ENCODE results near the gene AKT2. TPM values are rescaled to one million over a fixed set of nuclear protein-coding genes. Genes with fewer than 3 reads are reported as not detected.

The AKT2 gene
- total RNA-seq, 1 experiment from 2014 or later, result 150 TPM

GRCh38 chr19:40265763-40266099, 19.4 kb downstream of the AKT2 start:
- TF ChIP-seq, protein P1, sequence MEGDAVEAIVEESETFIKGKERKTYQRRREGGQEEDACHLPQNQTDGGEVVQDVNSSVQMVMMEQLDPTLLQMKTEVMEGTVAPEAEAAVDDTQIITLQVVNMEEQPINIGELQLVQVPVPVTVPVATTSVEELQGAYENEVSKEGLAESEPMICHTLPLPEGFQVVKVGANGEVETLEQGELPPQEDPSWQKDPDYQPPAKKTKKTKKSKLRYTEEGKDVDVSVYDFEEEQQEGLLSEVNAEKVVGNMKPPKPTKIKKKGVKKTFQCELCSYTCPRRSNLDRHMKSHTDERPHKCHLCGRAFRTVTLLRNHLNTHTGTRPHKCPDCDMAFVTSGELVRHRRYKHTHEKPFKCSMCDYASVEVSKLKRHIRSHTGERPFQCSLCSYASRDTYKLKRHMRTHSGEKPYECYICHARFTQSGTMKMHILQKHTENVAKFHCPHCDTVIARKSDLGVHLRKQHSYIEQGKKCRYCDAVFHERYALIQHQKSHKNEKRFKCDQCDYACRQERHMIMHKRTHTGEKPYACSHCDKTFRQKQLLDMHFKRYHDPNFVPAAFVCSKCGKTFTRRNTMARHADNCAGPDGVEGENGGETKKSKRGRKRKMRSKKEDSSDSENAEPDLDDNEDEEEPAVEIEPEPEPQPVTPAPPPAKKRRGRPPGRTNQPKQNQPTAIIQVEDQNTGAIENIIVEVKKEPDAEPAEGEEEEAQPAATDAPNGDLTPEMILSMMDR (conservative IDR thresholded peaks at IDR 0.05), result no peak
- Histone ChIP-seq H3K4me2 (ENCODE audit: insufficient read depth, insufficient read length, low read length) (no peak overlapping the region), H3K79me2 (ENCODE audit: insufficient read depth, low read length) (no peaks in the 10 kb centered on the region), H3K23me2 (ENCODE audit: insufficient read length, low read depth, low read length, poor library complexity, severe bottlenecking) (no peaks in the 10 kb centered on the region), H2AK5ac (ENCODE audit: insufficient read length, low read length) (no peak overlapping the region), H4K20me1 (ENCODE audit: control insufficient read depth, insufficient read depth, insufficient read length) (peaks cover 2% of the 10 kb centered on the region), H2BK20ac (ENCODE audit: low read depth, low read length, poor library complexity, severe bottlenecking) (no peak overlapping the region), H3K23ac (ENCODE audit: insufficient read length, low read depth, low read length) (no peak overlapping the region), H2AFZ (ENCODE audit: low read length) (no peak overlapping the region), H4K8ac (replicated peaks; ENCODE audit: insufficient read length, low read depth, low read length) (no peak overlapping the region), H3K18ac (ENCODE audit: insufficient read length, low read depth, low read length) (no peak overlapping the region), H3K56ac (ENCODE audit: insufficient read length, low read depth, low read length) (no peak overlapping the region), H4K5ac (ENCODE audit: insufficient read length, low read depth, low read length) (no peak overlapping the region), H3K9me3 (ENCODE audit: control insufficient read depth, low read depth, low read length) (no peaks in the 10 kb centered on the region), H3K9ac (ENCODE audit: extremely low read depth, insufficient read length, low read length) (no peak overlapping the region), H3K4ac (ENCODE audit: low read depth, low read length) (no peak overlapping the region), H3K4me1 (ENCODE audit: insufficient read depth, low read length) (no peaks in the 10 kb centered on the region), H2BK120ac (ENCODE audit: low read depth, low read length, poor library complexity, severe bottlenecking) (no peak overlapping the region), H3K27me3 (ENCODE audit: insufficient read depth, low read length) (no peaks in the 10 kb centered on the region), H3K27ac (ENCODE audit: insufficient read length, low read depth, low read length) (no peak overlapping the region), H3K79me1 (ENCODE audit: insufficient read depth, low read depth, low read length, poor library complexity, severe bottlenecking) (no peaks in the 10 kb centered on the region), H3T11ph (ENCODE audit: low read length) (no peak overlapping the region), H2BK15ac (ENCODE audit: low read depth, low read length) (no peak overlapping the region), H4K91ac (ENCODE audit: insufficient read length, low read depth, low read length) (no peak overlapping the region), H2BK12ac (ENCODE audit: insufficient read length, low read depth, low read length) (no peak overlapping the region), H3K14ac (ENCODE audit: insufficient read depth, low read length) (no peak overlapping the region), H2BK5ac (ENCODE audit: insufficient read length, low read length) (no peak overlapping the region)
- no CpG with 5 or more reads among the region's 6 CpGs for WGBS (ENCODE audit: extremely low coverage, insufficient read length, low lambda C conversion rate)
- Mint-ChIP-seq H3K27me3 (ENCODE audit: low read depth) (no peaks in the 10 kb centered on the region; the same call in 1 of the 2 replicates), H3K36me3 (ENCODE audit: insufficient read depth in 1 of 3, low read depth in 3 of 3) (peaks cover 18 to 41% (median 36%) of the 10 kb centered on the region in 3 experiments), H3K27ac (peak overlapping the region in 2 of 3 experiments; percentile 12 to 30; a peak in 3 of 7 replicates), H3K9me3 (no peaks in the 10 kb centered on the region), H3K4me1 (peaks cover 33 to 37% of the 10 kb centered on the region in 2 experiments), H3K4me3 (no peak overlapping the region)
- DNase-seq, result no peak
